T1000 (cell line): ENCODE data around the gene HTR6.
"Not testable (repeated sequence)": the region's sequence is repeated elsewhere in the genome, so short reads cannot be mapped to it uniquely, and the experiment has no call there.

Source experiments
- DNase-seq: peaks from one replicate; lab custom pipeline; 2025; ENCODE audit warnings: mixed read lengths; lab: John Stamatoyannopoulos, UW

The HTR6 gene

DNA sequence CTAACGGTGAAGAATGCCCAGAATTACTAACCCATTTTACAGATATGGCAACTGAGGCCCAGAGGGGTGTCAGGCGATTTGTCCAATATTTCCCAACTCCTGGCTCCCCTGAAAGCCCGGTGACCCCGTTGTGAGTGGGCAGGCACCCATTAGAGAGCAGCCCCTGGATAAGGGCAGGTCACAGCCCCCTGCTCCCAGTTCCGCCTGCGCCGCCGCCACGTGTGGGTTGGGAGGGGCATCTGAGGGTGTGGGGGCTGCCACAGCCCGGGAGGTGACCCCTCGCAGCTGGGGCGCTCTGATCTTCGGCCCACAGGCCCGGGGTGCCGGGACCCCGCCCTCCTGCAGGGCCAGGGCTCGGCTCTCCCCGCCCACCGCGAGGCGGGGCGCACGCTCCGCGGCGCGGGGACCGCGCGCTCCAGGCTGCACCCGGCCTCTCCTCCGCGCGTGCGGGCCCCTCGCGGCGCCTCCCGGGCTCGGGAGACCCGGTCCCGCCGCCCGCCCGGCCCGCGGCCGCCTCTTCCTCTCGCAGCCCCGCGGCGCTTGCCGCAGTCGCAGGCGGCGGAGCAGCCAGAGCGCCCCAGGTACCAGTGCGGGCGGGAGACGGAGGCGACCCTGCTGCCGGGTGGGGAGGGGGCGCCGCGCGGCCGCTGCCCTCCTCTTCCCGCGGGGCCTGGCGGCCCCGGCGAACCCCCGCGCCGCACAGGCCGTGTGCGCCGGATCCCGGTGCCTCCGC lies at the start of gene HTR6:
Gene HTR6, plus strand, starts transcription at position 423 of the 733 bp plus-strand sequence. CDS start 879 bp downstream, outside the sequence.
- DNase-seq: no peak

GRCh38 chr1:19615438-19615837 lies 49.2 kb upstream of the HTR6 start:
- no peak for DNase-seq

- no peak for DNase-seq
These were observed 48.2 kb upstream of the HTR6 start for GRCh38 chr1:19616489-19616888.

DNA sequence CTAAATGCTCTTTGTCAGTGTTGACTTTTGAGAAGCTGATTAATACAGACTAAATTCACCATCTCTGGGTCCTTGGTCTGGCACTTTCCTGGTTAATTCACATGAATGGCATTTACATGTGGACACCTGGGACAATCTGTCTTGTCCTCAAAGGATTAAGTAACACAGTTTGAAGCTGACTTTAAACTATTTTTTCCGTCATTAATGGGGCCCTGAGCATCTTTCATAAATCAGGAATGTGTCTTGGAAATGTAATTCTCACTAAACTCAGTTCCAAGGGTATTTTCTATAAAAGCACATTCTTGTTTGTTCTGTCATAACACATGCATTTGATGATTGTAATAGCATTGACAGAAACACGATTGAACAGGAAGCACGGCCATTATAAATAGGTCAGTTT lies 47.3 kb upstream of the HTR6 start:
- no peak for DNase-seq

GRCh38 chr1:19618428-19618827 lies 46.2 kb upstream of the HTR6 start:
- DNase-seq: no peak

- DNase-seq: no peak
These were observed 44.8 kb upstream of the HTR6 start for GRCh38 chr1:19619697-19620384.

DNA sequence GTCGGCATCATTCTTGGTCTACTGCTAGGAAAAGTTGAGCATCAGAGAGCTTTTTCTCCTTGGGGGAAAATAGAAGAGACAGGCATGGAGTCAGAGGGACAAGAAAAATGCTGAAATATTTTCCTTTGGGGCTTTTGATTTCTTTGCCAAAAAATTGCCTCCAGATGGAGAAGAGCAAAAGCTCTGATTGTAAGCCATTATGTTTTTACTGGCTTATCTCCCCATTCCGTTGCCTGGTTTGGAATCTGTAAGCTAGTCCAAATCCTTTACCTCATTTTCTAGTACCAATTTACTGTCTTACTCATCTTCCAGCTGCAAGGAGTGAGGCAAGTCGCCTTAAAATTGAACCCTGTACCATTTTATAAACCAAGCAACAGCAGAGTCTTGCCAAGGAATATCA lies 43.9 kb upstream of the HTR6 start:
- no peak for DNase-seq

- no peak for DNase-seq
These were observed 43.3 kb upstream of the HTR6 start for GRCh38 chr1:19621274-19621950.

GRCh38 chr1:19622204-19622603 lies 42.5 kb upstream of the HTR6 start:
- DNase-seq: no peak

GRCh38 chr1:19623523-19623922 lies 41.2 kb upstream of the HTR6 start:
- no peak for DNase-seq

DNA sequence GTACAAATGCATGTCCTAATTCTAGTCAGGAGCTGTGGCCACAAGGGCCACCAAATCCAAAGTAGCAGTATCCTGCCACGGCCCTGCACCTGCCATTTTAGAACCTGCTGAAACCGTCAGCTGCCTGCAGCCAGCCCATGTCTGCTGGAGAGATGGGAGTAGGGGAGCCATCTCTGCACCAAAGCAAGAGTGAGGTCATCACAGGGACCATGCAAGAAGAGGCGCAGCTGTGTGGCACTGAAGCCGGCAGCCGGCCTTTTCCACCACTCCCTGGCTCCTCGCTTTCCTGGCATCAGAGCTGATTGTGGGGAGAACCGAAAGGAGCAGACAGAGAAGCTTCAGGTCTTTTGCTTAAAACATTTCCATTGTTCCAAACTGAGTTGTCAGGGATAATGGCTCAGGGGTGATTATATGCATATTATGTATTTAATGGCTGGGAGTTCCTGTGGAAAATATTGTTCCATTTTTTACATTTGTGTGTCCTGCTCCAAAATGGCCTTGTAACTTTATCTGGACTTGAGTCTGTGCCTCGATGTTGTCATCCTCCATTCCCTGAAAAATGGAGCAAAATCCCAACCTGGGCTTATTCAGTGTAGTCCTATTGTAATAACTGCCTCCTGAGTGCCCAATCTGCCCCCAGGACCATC lies 39.3 kb upstream of the HTR6 start:
- no peak for DNase-seq

DNA sequence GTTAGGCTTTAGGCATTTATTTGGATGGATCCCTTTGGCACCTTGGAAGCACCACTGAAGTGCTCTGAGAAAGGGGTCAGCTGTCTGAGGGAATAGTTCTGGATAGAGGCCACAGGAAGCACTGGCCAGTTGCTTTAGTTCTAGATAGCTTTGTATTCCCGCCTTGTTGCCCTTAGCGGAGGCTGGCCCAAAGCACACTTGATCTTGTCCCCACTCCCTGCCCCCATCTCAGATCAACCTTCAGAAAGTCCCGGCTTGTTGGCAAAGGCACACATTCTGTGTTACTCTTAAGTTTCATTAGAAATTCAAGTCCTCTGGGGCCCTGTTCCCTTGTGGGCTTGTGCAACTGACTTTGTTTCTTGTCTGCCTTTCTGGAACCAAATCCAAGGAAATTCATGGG lies 35.8 kb upstream of the HTR6 start:
- no peak for DNase-seq

DNA sequence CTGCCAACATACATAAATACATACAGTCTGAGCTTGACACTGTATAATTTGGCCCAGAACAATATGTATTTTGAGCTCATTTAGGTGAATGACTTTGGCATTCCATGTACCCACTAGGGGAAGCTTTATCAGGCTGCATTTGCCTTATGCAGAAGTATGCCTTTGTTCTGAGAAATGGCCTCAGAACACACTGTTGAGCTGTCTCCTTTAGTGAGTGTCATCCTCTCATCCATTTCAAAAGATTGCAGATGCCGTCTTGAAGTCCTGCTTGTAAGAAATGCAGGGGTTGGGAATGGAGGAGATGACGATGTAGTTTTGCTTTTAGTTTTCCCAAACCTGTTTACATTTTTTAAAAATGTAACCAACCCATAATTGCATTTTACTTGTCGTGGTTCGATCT lies 35.3 kb upstream of the HTR6 start:
- no peak for DNase-seq

GRCh38 chr1:19630192-19630591 lies 34.5 kb upstream of the HTR6 start:
- not testable (repeated sequence) for DNase-seq

GRCh38 chr1:19630720-19631395 lies 33.8 kb upstream of the HTR6 start:
- no peak for DNase-seq

DNA sequence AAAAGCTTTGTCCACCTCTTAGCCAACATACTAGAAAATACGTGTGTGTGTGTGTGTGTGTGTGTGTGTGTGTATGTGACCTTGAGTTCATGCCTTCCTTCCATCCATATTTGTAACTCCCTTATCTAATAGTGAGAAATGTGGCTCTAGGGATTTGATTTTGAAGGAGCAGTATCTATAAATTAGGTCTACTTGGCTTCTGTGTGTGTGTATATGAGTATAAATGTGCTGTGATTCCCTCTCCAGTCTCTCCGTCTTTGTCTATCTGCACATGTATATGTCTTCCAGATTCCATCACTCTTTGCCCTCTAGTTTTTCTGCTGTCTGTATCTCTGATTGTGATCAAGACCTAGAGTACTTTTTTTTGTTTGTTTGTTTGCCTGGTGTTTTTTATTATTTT lies 32.5 kb upstream of the HTR6 start:
- DNase-seq: no peak

GRCh38 chr1:19633106-19633505 lies 31.6 kb upstream of the HTR6 start:
- no peak for DNase-seq

GRCh38 chr1:19635064-19635463 lies 29.6 kb upstream of the HTR6 start:
- not testable (repeated sequence) for DNase-seq

DNA sequence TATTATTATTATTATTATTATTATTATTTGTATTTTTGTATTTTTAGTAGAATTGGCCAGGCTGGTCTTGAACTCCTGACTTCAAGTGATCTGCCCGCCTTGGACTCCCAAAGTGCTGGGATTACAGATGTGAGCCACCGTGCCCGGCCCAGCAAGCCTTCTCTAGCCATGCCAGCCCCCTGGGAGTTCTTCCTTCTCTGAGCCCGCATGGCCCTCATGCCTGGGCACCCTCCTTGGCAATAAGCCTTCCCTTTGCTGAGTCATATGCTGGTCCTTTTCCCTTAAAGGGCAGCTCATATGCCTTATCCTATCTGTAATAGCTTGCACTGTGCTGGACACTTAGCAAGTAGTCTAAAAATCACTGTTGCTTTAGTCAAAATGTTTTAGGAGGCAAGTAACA lies 29.0 kb upstream of the HTR6 start:
- no peak for DNase-seq

- no peak for DNase-seq
These were observed 28.6 kb upstream of the HTR6 start for GRCh38 chr1:19636065-19636464.

DNA sequence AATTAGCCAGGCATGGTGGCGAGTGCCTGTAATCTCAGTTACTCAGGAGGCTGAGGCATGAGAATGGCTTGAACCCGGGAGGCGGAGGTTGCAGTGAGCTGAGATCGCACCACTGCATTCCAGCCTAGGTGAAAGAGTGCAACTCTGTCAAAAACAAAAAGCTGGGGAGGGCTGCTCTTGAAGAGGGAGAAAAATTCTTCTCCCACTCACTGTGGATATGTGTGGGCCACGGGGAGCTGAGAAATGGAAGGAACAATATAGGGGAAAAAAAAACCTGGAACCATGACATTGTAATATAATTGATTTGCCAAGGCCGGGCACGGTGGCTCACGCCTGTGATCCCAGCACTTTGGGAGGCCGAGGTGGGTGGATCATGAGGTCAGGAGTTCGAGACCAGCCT lies 27.9 kb upstream of the HTR6 start:
- not testable (repeated sequence) for DNase-seq

DNA sequence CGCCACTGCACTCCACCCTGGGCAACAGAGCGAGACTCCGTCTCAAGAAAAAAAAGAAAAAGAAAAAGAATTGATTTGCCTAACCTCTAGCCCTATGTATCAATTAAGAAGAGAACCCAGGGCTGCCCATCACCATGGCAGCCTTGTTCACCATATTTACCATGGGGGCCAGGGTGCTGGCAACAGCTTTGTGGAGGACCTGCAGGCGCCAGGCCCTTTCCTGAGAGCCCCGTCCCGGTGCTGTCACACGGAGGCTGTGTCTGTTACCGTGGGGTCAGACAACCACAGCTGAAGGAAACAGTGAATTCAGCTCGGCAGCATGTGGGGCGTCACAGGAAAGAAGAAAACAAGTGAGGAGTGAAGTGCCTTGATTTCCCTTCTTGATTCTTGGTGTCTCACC lies 27.1 kb upstream of the HTR6 start:
- no peak for DNase-seq
